Endothelial cell of umbilical vein (primary cell): Measurements from ENCODE around the gene PRR5L. TPM values are rescaled to one million over a fixed set of nuclear protein-coding genes. Genes with fewer than 3 reads are reported as not detected.

ENCODE experiments used
- BruUV-seq: library from RNA; stranded (reverse); fragments of 400-500 nt; replicated peaks from 2 replicates; lab custom pipeline; 2021; lab: Mats Ljungman, UMichigan
- CTCF ChIA-PET: fragments of 300-600, 350-600 bp; sonication (Branson Sonifier 250); formaldehyde crosslinking; loops from one replicate; lab custom pipeline; 2021; ENCODE audit warnings: antibody characterized with exemption, inconsistent platforms; lab: Charles Lee
- POLR2A ChIA-PET: fragments of 300-600, 350-600 bp; sonication (Branson Sonifier 250); formaldehyde crosslinking; loops from one replicate; lab custom pipeline; 2021; ENCODE audit warnings: antibody characterized with exemption, inconsistent platforms; lab: Charles Lee
- DNase-seq: peaks from one replicate; pipeline ENCODE4 v3.0.0-alpha.2; 2011; ENCODE audit warnings: low read depth, low spot score
- FAIRE-seq: peaks from 2 replicates; lab custom pipeline; 2011; peaks lifted over from hg19 to GRCh38; lab: Jason Lieb, UNC
- H2AFZ ChIP-seq: 2 replicates; pipeline ENCODE4 v1.6.0; 2012; ENCODE audit warnings: low read depth, low read length, control low read depth, inconsistent platforms
- H3K27ac ChIP-seq: 2 replicates; pipeline ENCODE4 v1.5.1; 2011; ENCODE audit warnings: low read depth, mild to moderate bottlenecking, control low read depth, low read length, moderate library complexity; ENCODE audit not compliant: insufficient read depth
- H3K27me3 ChIP-seq, 2 experiments: 2 replicates each; pipeline versions ENCODE4 v1.6.0 to v1.6.1; 2011; ENCODE audit warnings: low read length in 2 of 2, mixed read lengths in 1 of 2; ENCODE audit not compliant: control insufficient read depth in 2 of 2, insufficient read depth in 2 of 2
- H3K36me3 ChIP-seq, 2 experiments: 2 replicates in 1 of 2; 3 replicates in 1 of 2; pipeline ENCODE4 v1.5.1; 2011; ENCODE audit warnings: low read length in 2 of 2, mild to moderate bottlenecking in 1 of 2, moderate library complexity in 1 of 2; ENCODE audit not compliant: control insufficient read depth in 2 of 2, insufficient read depth in 2 of 2; ENCODE audit errors: extremely low read depth in 1 of 2
- H3K4me1 ChIP-seq: 3 replicates; pipeline ENCODE4 v1.5.1; 2011; ENCODE audit warnings: mild to moderate bottlenecking, low read length; ENCODE audit not compliant: control insufficient read depth, insufficient read depth; ENCODE audit errors: extremely low read depth
- H3K4me2 ChIP-seq: 2 replicates; pipeline ENCODE4 v1.6.1; 2011; ENCODE audit warnings: low read length, control low read depth, mixed read lengths; ENCODE audit not compliant: insufficient read depth
- H3K4me3 ChIP-seq, 3 experiments: fragments of 200-600 bp in 1 of 3; sonication (generic), shearing (Covaris generic) in 1 of 3; replicated peaks in 1 of 3; 2 replicates each; pipeline ENCODE4 v1.5.1; 2011 to 2016; ENCODE audit warnings: control low read depth in 3 of 3, low read length in 3 of 3, mild to moderate bottlenecking in 2 of 3, inconsistent platforms in 1 of 3, low read depth in 1 of 3, moderate library complexity in 1 of 3; ENCODE audit not compliant: insufficient read depth in 1 of 3
- H3K79me2 ChIP-seq: 2 replicates; pipeline ENCODE4 v1.6.0; 2012; ENCODE audit warnings: low read length, inconsistent platforms; ENCODE audit not compliant: control insufficient read depth, insufficient read depth
- H3K9ac ChIP-seq: replicated peaks from 2 replicates; pipeline ENCODE3; 2011; ENCODE audit warnings: low read length, control low read depth; ENCODE audit not compliant: insufficient read depth; ENCODE audit errors: extremely low read depth
- H3K9me1 ChIP-seq: replicated peaks from 3 replicates; pipeline ENCODE4 v1.6.0; 2011; ENCODE audit warnings: mild to moderate bottlenecking, low read length; ENCODE audit not compliant: control insufficient read depth, insufficient read depth; ENCODE audit errors: extremely low read depth
- H3K9me3 ChIP-seq: replicated peaks from 2 replicates; pipeline ENCODE4 v1.5.1; 2012; ENCODE audit warnings: low read length, inconsistent platforms; ENCODE audit not compliant: control insufficient read depth, insufficient read depth
- H4K20me1 ChIP-seq: replicated peaks from 2 replicates; pipeline ENCODE3; 2011; ENCODE audit warnings: mild to moderate bottlenecking, low read length; ENCODE audit not compliant: control insufficient read depth, insufficient read depth; ENCODE audit errors: extremely low read depth
- CTCF ChIP-seq, 2 donors: IDR thresholded peaks; 1 replicate in 1 of 2; 2 replicates in 1 of 2; pipeline ENCODE4 v1.5.1; 2011; ENCODE audit warnings: low read length in 2 of 2, mild to moderate bottlenecking in 2 of 2, moderate library complexity in 2 of 2, control low read depth in 1 of 2, inconsistent platforms in 1 of 2, low read depth in 1 of 2; ENCODE audit not compliant: insufficient read depth in 1 of 2; ENCODE audit errors: extremely low read depth in 1 of 2
- EZH2 ChIP-seq: IDR thresholded peaks from 2 replicates; pipeline ENCODE4 v1.6.1; 2012; ENCODE audit warnings: borderline replicate concordance, low read depth, mild to moderate bottlenecking, moderate library complexity, low read length, inconsistent platforms; ENCODE audit not compliant: severe bottlenecking
- FOS ChIP-seq: IDR thresholded peaks from 2 replicates; pipeline ENCODE4 v1.6.1; 2011; ENCODE audit warnings: mild to moderate bottlenecking, low read length, moderate library complexity, borderline replicate concordance; ENCODE audit not compliant: insufficient read depth
- GATA2 ChIP-seq: IDR thresholded peaks from 2 replicates; pipeline ENCODE4 v1.7.0; 2011; ENCODE audit warnings: low read depth, mild to moderate bottlenecking, moderate library complexity, mixed read lengths, low read length; ENCODE audit not compliant: insufficient read length, insufficient read depth
- JUN ChIP-seq: IDR thresholded peaks from 2 replicates; pipeline ENCODE4 v1.6.1; 2011; ENCODE audit warnings: borderline replicate concordance, low read depth; ENCODE audit not compliant: insufficient read length, insufficient read depth
- MAX ChIP-seq: IDR thresholded peaks from 2 replicates; pipeline ENCODE4 v1.6.1; 2011; ENCODE audit not compliant: insufficient read depth, insufficient read length
- MYC ChIP-seq: IDR thresholded peaks from one replicate; pipeline ENCODE4 v1.6.1; 2011; ENCODE audit warnings: mild to moderate bottlenecking, low read depth, low read length
- POLR2A ChIP-seq: IDR thresholded peaks from 2 replicates; pipeline ENCODE4 v1.6.1; 2012; ENCODE audit warnings: low read depth, mild to moderate bottlenecking, control low read depth, low read length
- POLR2AphosphoS5 ChIP-seq: IDR thresholded peaks from 2 replicates; pipeline ENCODE4 v1.6.1; 2012; ENCODE audit warnings: low read depth, mild to moderate bottlenecking, control low read depth, low read length, moderate library complexity; ENCODE audit not compliant: insufficient read depth
- dilution Hi-C: fragments of 300-500 bp; cut with MboI; formaldehyde crosslinking; loops from one replicate; pipeline ENCODE4 v1.15.0; 2019; ENCODE audit warnings: low sequenced_read_pairs; ENCODE audit not compliant: extremely low pct_ligation_motif_present
- intact Hi-C: fragments of 100-400 bp; cut with micrococcal nuclease; formaldehyde crosslinking; loops from one replicate; pipeline ENCODE4 v1.10.0; 2022
- polyA plus RNA-seq, 4 experiments: library from polyadenylated mRNA; depleted of rRNA in 3 of 4; stranded (reverse) in 3 of 4; unstranded in 1 of 4; fragments of >200 nt; gene quantifications; 2 replicates each; pipeline versions ENCODE4 v1.2.1 to v1.2.3, GENCODE V29; 2011 to 2012; ENCODE audit warnings: missing spikeins in 1 of 4
- total RNA-seq: library from RNA; stranded (reverse); gene quantifications from 2 replicates; pipeline ENCODE4 v1.2.3, GENCODE V29; 2021

Gene PRR5L
- total and polyA plus RNA-seq, 2 donors (not counting 3 experiments of a cell fraction or from before 2014, with no cell fraction given): 2.5 to 6.1 TPM

DNA sequence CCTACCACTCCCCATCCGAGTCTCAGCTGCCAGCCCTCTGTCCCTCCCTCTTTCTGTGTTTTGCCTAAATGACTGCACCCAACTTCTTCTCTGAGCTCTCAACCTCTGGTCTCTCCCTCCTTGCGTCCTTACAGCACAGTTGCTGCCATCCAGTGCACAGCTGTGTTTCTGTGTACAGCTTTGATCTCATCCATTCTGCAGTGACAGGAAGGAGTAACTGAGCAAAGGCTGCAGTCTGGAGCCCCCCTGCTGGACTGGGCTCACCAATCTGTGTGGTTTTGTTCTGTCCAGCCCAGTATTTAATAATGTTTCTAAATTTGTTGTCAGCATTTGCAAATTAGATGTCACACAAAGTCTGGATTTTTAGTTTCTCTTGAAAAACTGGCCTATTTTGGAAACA lies 43.8 kb downstream of the PRR5L start:
- Histone ChIP-seq H4K20me1 (no peaks in the 10 kb centered on the region), H3K27ac (no peak overlapping the region), H3K79me2 (no peaks in the 10 kb centered on the region), H3K4me3 (no peak overlapping the region), H3K4me1 (no peaks in the 10 kb centered on the region), H3K9me1 (no peaks in the 10 kb centered on the region), H3K9me3 (no peaks in the 10 kb centered on the region), H3K27me3 (peaks cover 12 to 14% of the 10 kb centered on the region in 2 experiments), H3K36me3 (no peaks in the 10 kb centered on the region), H3K9ac (no peak overlapping the region), H2AFZ (no peak overlapping the region), H3K4me2 (no peak overlapping the region)
- BruUV-seq: no TSS peak
- CTCF ChIA-PET: no interaction called here
- dilution Hi-C loops (no loop called here), intact Hi-C loops (no loop called here)
- FAIRE-seq: no peak
- DNase-seq: no peak
- TF ChIP-seq MYC (no peak), FOS (no peak), EZH2 (no peak), JUN (no peak), POLR2AphosphoS5 (no peak), GATA2 (no peak), POLR2A (no peak), MAX (no peak)
- POLR2A ChIA-PET: no interaction called here

DNA sequence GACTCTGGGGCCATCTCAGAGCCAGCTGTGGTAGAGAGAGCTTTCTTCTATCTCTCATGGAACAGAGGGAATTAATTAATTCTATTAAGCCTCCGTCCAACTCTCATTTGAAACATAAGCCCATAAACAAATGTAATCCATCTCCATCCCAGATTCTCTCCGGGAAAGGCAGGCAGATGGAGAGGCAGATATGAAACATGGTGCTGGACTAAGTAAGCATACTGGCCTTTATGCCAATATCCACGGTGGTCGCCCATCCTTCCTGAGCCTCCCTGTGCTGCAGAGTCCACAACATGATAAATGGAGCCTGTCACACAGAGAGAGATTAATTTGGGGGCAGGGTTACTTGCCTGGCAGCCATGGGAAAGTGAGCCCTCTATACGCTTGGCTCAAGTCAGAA lies 44.8 kb downstream of the PRR5L start:
- Histone ChIP-seq H3K4me2 (no peak overlapping the region), H3K4me1 (no peaks in the 10 kb centered on the region), H3K27ac (no peak overlapping the region), H3K9ac (no peak overlapping the region), H2AFZ (no peak overlapping the region), H4K20me1 (no peaks in the 10 kb centered on the region), H3K9me1 (no peaks in the 10 kb centered on the region), H3K79me2 (no peaks in the 10 kb centered on the region), H3K36me3 (no peaks in the 10 kb centered on the region), H3K4me3 (no peak overlapping the region), H3K27me3 (peaks cover 12 to 14% of the 10 kb centered on the region in 2 experiments), H3K9me3 (no peaks in the 10 kb centered on the region)
- BruUV-seq: no TSS peak
- no peak for FAIRE-seq
- no peak for TF ChIP-seq JUN
- TF ChIP-seq GATA2: no peak
- TF ChIP-seq CTCF (IDR thresholded peaks at IDR 0.05; ENCODE audit: extremely low read depth in 1 of 2, insufficient read depth in 1 of 2, low read depth in 1 of 2, low read length in 2 of 2): no peak
- no peak for TF ChIP-seq FOS
- no peak for TF ChIP-seq POLR2A
- no peak for TF ChIP-seq MAX
- no peak for TF ChIP-seq POLR2AphosphoS5
- no peak for TF ChIP-seq EZH2
- TF ChIP-seq MYC: no peak
- POLR2A ChIA-PET: no interaction called here
- intact Hi-C loops (no loop called here), dilution Hi-C loops (no loop called here)
- no peak for DNase-seq
- CTCF ChIA-PET: no interaction called here
